Measurements from ENCODE around the gene PLSCR4. TPM values are rescaled to one million over a fixed set of nuclear protein-coding genes. Genes with fewer than 3 reads are reported as not detected.

The PLSCR4 gene
- total and polyA plus RNA-seq, 9 of the 15 experiments (the other 6 are each of a cell fraction or from before 2014, with no cell fraction given), result 0.11 to 0.68 (median 0.21) TPM

GRCh38 chr3:146189519-146190173 lies 61.3 kb downstream of the PLSCR4 start (continued):
- TF ChIP-seq YY1 (IDR thresholded peaks at IDR 0.05; ENCODE audit: borderline replicate concordance in 1 of 3, control insufficient read depth in 1 of 3, extremely low read depth in 1 of 3, insufficient read depth in 3 of 3, insufficient read length in 1 of 3, insufficient replicate concordance in 2 of 3, low read depth in 1 of 3, low read length in 2 of 3), result no peak

GRCh38 chr3:146187334-146187950 lies 63.5 kb downstream of the PLSCR4 start:
- DNase-seq (ENCODE audit: extremely low read depth in 1 of 4, low spot score in 3 of 4) (peak in 1 of 4 experiments; percentile 8), ATAC-seq (no peak), FAIRE-seq (no peak)
- no peaks in the 10 kb centered on the region for H3K9me1 ChIP-seq (ENCODE audit: control insufficient read depth, insufficient read depth, low read length)
- no peaks in the 10 kb centered on the region for H3K4me1 ChIP-seq (replicated peaks in 1 of 2; ENCODE audit: control insufficient read depth in 2 of 2, insufficient read depth in 2 of 2, low read length in 2 of 2)
- no peaks in the 10 kb centered on the region for H3K27me3 ChIP-seq (ENCODE audit: control insufficient read depth in 2 of 2, insufficient read depth in 2 of 2, low read length in 2 of 2)
- 3% methylated on average over 2 of the region's 2 CpGs for WGBS (ENCODE audit: insufficient coverage, low coverage, missing lambda C conversion rate)
- H2AFZ ChIP-seq (ENCODE audit: low read depth, low read length), result no peak overlapping the region
- ChIA-PET POLR2A (no interaction called here), CTCF (ENCODE audit: low intra/inter-chr PET ratio) (no interaction called here)
- no peak overlapping the region for H3K4me3 ChIP-seq
- BruUV-seq (replicated peaks), result no TSS peak
- no peaks in the 10 kb centered on the region for H3K9me3 ChIP-seq (replicated peaks; ENCODE audit: control insufficient read depth, insufficient read depth, low read depth, low read length)
- intact Hi-C loops (cut with micrococcal nuclease) (loop anchor here (5.0 kb wide), 1 partner anchor 120 kb away; no protein-coding TSS in a partner anchor), in situ Hi-C loops (cut with MboI) (no loop called here)
- no peak overlapping the region for H3K4me2 ChIP-seq (ENCODE audit: insufficient read depth, low read length)
- no peak overlapping the region for H3K27ac ChIP-seq (ENCODE audit: extremely low read depth, low read depth, low read length)
- H3K9ac ChIP-seq (ENCODE audit: insufficient read depth in 1 of 2, low read depth in 2 of 2, low read length in 2 of 2), result no peak overlapping the region
- H3K36me3 ChIP-seq (ENCODE audit: control insufficient read depth, insufficient read depth, low read length), result no peaks in the 10 kb centered on the region
- no peaks in the 10 kb centered on the region for H4K20me1 ChIP-seq (replicated peaks; ENCODE audit: control insufficient read depth, insufficient read depth, low read length)
- H3K79me2 ChIP-seq (ENCODE audit: control insufficient read depth, insufficient read depth, low read length), result no peaks in the 10 kb centered on the region
- TF ChIP-seq TAL1 (IDR thresholded peaks at IDR 0.05) (no peak), RAD21 (CRISPR knock-in tag; conservative IDR thresholded peaks at IDR 0.05 in 1 of 2, IDR thresholded peaks at IDR 0.05 in 1 of 2) (peak; percentile 39 to 53; a peak in 3 of 4 replicates)
- TF ChIP-seq, protein P1, sequence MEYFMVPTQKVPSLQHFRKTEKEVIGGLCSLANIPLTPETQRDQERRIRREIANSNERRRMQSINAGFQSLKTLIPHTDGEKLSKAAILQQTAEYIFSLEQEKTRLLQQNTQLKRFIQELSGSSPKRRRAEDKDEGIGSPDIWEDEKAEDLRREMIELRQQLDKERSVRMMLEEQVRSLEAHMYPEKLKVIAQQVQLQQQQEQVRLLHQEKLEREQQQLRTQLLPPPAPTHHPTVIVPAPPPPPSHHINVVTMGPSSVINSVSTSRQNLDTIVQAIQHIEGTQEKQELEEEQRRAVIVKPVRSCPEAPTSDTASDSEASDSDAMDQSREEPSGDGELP (CRISPR knock-in tag; IDR thresholded peaks at IDR 0.05; ENCODE audit: borderline replicate concordance), result no peak
- TF ChIP-seq, protein P2, sequence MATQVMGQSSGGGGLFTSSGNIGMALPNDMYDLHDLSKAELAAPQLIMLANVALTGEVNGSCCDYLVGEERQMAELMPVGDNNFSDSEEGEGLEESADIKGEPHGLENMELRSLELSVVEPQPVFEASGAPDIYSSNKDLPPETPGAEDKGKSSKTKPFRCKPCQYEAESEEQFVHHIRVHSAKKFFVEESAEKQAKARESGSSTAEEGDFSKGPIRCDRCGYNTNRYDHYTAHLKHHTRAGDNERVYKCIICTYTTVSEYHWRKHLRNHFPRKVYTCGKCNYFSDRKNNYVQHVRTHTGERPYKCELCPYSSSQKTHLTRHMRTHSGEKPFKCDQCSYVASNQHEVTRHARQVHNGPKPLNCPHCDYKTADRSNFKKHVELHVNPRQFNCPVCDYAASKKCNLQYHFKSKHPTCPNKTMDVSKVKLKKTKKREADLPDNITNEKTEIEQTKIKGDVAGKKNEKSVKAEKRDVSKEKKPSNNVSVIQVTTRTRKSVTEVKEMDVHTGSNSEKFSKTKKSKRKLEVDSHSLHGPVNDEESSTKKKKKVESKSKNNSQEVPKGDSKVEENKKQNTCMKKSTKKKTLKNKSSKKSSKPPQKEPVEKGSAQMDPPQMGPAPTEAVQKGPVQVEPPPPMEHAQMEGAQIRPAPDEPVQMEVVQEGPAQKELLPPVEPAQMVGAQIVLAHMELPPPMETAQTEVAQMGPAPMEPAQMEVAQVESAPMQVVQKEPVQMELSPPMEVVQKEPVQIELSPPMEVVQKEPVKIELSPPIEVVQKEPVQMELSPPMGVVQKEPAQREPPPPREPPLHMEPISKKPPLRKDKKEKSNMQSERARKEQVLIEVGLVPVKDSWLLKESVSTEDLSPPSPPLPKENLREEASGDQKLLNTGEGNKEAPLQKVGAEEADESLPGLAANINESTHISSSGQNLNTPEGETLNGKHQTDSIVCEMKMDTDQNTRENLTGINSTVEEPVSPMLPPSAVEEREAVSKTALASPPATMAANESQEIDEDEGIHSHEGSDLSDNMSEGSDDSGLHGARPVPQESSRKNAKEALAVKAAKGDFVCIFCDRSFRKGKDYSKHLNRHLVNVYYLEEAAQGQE (IDR thresholded peaks at IDR 0.05; ENCODE audit: borderline replicate concordance), result peak; percentile 3; the same call in 1 of the 2 replicates
- TF ChIP-seq, protein P2 (CRISPR knock-in tag; IDR thresholded peaks at IDR 0.05; ENCODE audit: low read depth), result no peak
